ENCODE measurements around the gene DNAJC21.

DNA sequence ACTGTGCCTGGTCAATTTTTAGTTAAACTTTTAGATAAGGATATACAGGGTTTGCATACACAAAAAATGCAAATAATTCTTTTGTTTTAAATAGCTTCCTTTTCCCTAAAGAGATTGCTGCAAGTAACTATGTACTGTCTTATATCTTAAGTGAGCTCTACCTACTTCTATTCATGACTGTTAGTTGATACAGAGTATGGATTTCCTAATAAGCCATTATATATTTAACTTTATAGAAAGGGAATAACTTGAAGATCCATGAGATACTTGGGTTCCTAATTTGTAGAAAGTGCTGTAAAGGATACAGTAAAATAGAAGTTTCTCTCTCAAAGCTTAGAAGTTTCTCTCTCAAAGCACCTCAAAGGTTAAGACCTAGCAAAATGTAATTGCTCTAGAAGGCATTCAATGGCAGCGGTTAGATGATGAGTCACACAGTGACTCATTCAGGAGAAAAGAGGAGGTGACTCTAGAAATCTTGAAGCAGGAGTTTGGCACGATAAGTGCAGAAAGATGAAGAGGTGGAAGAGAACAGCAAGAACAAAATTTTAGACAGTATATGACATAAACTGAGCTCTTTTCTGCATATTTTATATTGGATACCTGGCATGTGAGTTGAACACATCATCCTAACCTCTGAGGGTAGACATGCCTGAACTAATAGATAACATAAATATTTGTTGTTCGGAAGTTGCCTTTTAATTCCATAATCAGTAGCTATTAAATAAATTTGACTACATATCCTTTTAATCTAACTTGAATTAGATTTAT lies 5.5 kb upstream of the DNAJC21 start:
- TF ChIP-seq EZH2 (IDR thresholded peaks at IDR 0.05; ENCODE audit: insufficient read depth, low read length): no peak
- TF ChIP-seq, protein P1, sequence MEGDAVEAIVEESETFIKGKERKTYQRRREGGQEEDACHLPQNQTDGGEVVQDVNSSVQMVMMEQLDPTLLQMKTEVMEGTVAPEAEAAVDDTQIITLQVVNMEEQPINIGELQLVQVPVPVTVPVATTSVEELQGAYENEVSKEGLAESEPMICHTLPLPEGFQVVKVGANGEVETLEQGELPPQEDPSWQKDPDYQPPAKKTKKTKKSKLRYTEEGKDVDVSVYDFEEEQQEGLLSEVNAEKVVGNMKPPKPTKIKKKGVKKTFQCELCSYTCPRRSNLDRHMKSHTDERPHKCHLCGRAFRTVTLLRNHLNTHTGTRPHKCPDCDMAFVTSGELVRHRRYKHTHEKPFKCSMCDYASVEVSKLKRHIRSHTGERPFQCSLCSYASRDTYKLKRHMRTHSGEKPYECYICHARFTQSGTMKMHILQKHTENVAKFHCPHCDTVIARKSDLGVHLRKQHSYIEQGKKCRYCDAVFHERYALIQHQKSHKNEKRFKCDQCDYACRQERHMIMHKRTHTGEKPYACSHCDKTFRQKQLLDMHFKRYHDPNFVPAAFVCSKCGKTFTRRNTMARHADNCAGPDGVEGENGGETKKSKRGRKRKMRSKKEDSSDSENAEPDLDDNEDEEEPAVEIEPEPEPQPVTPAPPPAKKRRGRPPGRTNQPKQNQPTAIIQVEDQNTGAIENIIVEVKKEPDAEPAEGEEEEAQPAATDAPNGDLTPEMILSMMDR (IDR thresholded peaks at IDR 0.05; ENCODE audit: insufficient read depth, low read depth, low read length): no peak
